ENCODE data around the gene SVIL.
"Not testable (repeated sequence)": the region's sequence is repeated elsewhere in the genome, so short reads cannot be mapped to it uniquely, and the experiment has no call there.

SVIL gene

GRCh38 chr10:29649561-29650551 is 15.1 kb upstream of the SVIL start:
- no peak for DNase-seq

- DNase-seq = no peak
Observed at GRCh38 chr10:29648983-29649268, 14.2 kb upstream of the SVIL start.

DNA sequence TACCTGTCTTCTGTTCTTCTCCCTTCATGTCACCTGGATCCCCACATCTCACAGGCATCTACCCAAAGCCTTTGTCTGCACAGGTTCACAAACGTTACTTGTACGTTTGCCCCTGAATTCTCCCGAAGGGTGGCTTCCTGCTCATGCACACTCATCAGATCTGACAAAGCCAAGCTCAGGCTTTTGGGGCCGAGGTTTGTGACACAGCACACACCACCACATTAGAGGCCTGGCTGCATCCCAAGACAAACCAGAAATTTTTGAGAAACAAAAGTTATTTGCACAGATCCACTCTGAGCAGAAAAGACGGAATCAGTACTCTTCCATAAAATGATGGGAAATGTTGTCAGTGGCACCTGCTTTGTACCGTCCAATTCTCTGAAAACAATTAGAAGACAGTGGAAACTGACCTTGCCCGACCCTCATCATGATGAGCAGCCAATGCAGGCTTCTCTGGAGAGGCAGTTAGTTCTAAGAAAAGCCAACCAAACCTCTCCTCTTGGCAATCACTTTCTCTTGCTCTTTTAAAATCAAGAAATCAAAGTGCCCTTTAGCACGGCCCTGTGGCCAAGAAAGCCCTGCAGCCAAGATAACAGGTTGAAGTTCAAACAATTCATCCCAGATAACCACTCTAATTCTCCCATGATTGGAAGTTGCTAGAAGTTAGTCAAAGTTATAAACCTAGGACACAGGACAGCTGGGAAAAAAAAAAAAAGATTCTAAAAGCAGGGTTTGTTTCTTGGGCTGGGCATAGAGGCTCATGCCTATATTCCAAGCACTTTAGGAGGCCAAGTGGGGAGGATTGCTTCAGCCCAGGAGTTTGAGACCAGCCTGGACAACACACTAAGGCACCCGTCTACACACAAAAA is 13.6 kb upstream of the SVIL start:
- DNase-seq = no peak

DNA sequence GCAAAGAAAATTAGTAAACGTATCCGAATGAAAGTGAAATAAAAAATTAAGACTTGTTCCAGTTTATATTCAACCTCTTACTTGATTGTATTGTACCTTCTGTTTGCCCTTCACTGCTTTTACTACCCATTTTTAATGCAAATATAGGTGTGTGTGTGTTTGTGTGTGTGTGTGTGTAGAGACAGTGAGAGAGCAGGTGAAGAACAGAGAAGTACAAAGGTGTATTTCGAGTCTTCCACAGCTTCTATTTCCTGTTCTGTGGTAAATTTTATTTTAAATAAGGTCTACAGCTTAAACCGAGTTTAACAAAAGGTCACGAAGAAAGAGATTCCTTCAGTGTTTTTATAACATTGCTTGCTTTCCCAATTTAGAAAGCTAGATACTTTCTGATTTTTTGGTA is 12.7 kb upstream of the SVIL start:
- DNase-seq = no peak

GRCh38 chr10:29646960-29647461 is 12.2 kb upstream of the SVIL start:
- DNase-seq = no peak

GRCh38 chr10:29646238-29646902 is 11.6 kb upstream of the SVIL start:
- no peak for DNase-seq

GRCh38 chr10:29643771-29644501 is 9.2 kb upstream of the SVIL start:
- DNase-seq = no peak

DNA sequence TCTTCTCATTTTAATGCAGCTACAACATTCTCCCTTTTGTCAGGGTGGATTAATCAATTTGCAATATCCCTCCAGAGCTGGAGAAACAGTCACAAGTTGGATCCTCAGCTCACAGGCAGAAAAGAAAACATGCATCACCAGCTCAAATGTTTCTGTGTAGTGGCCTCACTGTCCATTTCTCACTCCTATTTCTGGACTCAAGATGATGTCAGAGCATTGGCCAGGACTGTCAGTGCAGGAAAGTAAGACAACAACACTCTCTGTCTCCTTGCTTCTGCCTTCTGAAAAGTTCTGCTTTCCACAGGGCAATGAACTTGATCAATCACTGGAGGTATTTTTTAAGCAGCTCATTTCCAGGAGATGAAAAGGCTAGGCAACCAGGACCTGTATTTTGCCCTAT is 8.2 kb upstream of the SVIL start:
- DNase-seq = no peak

DNA sequence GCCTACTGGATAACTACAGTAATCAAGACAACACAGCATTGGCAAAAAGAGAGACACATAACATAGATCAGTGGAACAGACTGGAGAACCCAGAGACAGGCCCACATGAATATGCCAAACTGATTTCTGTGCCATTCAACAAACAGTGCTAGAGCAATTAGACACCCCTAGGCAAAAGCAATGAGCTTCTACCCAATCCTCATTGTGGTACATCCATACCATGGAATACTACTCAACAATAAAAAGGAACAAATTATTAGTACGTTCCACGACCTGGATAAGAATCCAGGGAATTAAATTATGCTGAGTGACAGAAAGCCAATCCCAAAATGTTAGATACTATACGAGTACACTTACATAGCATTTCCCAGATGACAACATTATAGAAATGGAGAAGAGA is 2.8 kb upstream of the SVIL start:
- no peak for DNase-seq

DNA sequence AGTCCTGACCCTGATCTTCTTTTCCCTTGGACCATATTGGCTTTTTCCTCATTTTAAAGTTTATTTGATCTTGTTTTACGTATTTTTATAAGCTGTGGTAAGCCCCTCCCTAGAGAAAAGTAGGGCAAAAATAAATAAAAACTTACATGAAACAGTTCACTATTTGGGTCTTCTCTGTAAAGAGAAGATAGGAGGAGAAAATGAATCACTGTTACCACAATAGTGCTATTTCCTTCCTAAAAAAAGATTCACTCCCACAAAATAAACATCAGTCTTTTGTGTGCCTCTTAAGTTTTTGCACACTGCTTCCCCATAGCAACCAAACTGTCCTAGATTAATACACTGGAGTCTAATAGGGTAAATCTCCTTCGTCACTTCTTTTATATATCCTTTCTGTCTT is 1.4 kb upstream of the SVIL start:
- DNase-seq = no peak

GRCh38 chr10:29635711-29636144 is 957 bp upstream of the SVIL start:
- DNase-seq = no peak

- no peak for DNase-seq
Observed at GRCh38 chr10:29634105-29634504, 666 bp downstream of the SVIL start.

DNA sequence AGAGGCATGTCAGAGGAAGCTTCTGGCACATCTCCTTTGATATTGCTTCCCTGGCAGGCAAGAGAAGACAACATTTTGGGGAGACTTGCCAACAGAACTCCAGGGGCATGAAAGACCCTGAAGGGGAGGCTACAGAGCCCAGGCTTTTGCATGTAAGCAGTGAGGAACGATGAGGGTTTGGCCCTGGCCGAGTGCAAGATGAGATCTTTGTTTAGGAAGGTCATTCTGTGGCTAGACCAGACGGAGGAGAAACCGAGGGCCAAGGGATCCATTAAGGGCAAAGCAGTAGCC is 3.8 kb downstream of the SVIL start:
- no peak for DNase-seq

GRCh38 chr10:29630205-29631048 is 4.3 kb downstream of the SVIL start:
- DNase-seq = no peak

GRCh38 chr10:29628912-29629526 is 5.8 kb downstream of the SVIL start:
- DNase-seq = no peak

GRCh38 chr10:29628311-29628710 is 6.5 kb downstream of the SVIL start:
- no peak for DNase-seq

- no peak for DNase-seq
Observed at GRCh38 chr10:29627201-29628132, 7.3 kb downstream of the SVIL start.

GRCh38 chr10:29624357-29624756 is 10.4 kb downstream of the SVIL start:
- DNase-seq = not testable (repeated sequence)

GRCh38 chr10:29623797-29624196 is 11.0 kb downstream of the SVIL start:
- DNase-seq = no peak

DNA sequence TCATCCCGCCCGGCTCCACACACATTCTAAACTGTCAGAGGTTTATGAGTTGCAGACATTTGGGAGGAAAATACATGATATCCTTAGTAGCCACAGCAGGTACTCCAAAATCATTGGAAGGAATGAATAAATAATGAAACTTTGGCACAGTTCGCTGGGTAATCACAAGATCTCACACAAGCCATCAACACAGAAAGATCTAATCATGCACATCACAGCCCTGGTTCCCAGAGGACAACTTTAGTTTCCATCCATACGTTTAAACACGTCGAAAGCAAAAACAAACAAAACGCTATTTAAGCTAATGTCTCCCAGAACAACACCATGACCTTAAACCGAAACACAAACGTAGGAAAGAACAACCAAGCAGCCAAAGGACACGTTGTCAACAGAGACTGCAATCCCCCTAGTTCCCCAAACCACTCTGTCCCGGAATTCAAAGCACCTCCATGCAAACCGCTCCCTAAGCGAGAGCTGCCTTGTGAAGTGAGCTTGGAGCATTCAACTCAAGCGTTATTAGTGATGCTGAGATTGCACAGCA is 12.3 kb downstream of the SVIL start:
- no peak for DNase-seq
